Gastroesophageal sphincter (tissue), 3 donors: ENCODE measurements around the gene FRMD3.

Experiments
- EP300 ChIP-seq: sonication (generic); formaldehyde crosslinking; IDR thresholded peaks from one replicate; pipeline ENCODE4 v1.6.1; 2017; ENCODE audit warnings: antibody characterized with exemption, mild to moderate bottlenecking
- TF ChIP-seq, protein P1 (sequence below), 4 experiments: fragments of 200-600 bp in 2 of 4; fragments of 450-650 bp in 2 of 4; sonication (generic) in 1 of 4; IDR thresholded peaks; one replicate each; pipeline ENCODE4 v1.5.1; 2017 to 2019; ENCODE audit warnings: antibody characterized with exemption in 4 of 4, mild to moderate bottlenecking in 2 of 4, moderate library complexity in 2 of 4

DNA sequence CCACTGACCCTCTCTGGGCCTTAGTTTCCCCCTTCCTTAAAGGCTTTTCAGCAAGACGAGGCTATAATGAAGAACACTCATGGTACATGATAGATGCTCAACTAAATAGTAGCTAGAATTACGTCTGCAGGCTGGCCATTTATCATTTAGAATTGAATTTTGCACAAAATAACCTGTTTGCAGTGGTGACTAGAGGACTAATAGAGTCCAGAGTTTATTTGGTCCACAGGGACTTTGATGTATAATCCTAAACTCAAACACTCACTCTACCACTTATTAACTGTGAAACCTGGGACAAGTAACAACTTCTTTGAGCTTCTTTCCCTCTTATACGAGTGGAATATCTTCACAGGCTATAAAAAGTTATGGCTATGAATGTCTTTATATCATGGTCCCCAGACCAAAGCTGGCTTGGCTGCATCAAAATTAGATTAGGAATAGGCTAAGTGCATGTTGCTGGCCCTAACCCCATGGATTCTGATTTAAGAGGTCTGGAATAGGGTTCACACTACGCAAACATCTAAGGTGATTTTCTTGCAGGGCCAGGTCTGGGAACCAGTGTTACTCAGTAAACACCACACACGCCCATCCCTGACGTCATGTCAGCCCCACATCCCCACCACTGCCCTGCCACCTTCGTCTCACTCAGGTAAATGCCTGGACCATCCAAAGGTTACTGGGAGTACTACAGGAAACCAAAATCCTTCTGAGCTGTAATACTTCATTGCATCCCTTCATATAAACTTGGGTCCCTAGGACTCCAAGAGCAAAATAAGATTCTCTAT, 150.6 kb downstream of the FRMD3 start:
- TF ChIP-seq, protein P1, sequence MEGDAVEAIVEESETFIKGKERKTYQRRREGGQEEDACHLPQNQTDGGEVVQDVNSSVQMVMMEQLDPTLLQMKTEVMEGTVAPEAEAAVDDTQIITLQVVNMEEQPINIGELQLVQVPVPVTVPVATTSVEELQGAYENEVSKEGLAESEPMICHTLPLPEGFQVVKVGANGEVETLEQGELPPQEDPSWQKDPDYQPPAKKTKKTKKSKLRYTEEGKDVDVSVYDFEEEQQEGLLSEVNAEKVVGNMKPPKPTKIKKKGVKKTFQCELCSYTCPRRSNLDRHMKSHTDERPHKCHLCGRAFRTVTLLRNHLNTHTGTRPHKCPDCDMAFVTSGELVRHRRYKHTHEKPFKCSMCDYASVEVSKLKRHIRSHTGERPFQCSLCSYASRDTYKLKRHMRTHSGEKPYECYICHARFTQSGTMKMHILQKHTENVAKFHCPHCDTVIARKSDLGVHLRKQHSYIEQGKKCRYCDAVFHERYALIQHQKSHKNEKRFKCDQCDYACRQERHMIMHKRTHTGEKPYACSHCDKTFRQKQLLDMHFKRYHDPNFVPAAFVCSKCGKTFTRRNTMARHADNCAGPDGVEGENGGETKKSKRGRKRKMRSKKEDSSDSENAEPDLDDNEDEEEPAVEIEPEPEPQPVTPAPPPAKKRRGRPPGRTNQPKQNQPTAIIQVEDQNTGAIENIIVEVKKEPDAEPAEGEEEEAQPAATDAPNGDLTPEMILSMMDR (IDR thresholded peaks at IDR 0.05) = no peak
- TF ChIP-seq EP300 = no peak
